Measurements from ENCODE around the gene TSTD2. TPM values are rescaled to one million over a fixed set of nuclear protein-coding genes. Genes with fewer than 3 reads are reported as not detected.

TSTD2 gene
- total RNA-seq, 2 experiments from 2014 or later, result 15.3 to 17.4 TPM

DNA sequence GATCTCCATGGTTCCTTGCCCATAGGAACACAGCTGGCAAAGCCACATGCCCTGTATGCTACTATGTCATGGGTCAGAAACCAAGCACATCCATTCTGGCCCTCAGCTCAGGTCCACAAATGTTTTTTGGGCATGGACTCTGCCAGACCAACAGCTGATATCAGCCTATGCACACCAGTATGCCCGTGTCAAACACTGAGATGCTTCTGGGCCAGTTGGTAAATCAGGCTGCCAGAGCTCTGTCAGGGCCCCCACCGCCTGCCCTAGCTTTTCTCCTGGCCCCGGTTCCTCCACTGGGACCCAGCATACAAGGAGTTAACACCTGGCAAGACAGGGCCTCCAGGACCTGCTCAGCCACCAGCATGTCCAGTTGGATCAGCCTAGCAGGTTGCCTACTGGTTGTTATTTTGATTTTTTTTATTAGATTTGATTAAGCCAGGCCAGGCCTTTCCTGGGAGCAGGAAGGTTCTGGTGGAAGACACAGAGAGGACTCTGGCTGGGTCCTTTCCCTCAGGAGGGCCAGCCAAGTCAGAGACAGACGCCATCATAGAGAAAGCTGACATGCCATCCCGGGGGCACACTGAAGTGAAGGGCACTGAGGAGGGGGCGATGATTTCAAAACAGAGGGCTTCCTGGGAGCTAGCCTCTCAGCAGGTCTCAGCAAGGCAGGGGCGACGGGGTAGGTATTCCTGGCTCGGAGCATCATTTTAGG is 65.8 kb downstream of the TSTD2 start:
- Mint-ChIP-seq H3K27ac (no peak overlapping the region), H3K4me3 (no peak overlapping the region), H3K9me3 (no peaks in the 10 kb centered on the region), H3K36me3 (no peaks in the 10 kb centered on the region), H3K4me1 (peaks cover 4% of the 10 kb centered on the region), H3K27me3 (peaks cover 3% of the 10 kb centered on the region)
- DNase-seq, result no peak

DNA sequence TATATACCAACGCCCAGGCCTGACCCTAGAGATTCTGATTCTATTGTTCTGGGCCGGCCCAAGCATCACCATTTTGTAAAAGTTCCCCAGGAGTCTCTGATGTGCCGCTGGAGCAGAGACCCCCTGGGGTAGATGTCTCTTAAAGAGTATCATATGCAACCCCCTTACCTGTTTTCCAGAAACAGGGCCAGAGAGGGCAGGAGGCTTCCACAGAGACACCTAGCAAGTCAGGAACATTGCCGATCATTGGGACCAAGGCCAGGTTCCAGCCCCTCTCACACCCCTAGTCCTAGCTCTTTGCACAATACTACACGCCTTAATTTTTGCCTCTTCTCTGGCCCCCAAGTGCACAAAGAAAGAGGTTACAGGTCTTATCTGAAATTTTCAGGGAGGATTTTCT is 67.9 kb downstream of the TSTD2 start:
- DNase-seq, result no peak
- Mint-ChIP-seq H3K27ac (no peak overlapping the region), H3K9me3 (no peaks in the 10 kb centered on the region), H3K4me1 (peaks cover 4% of the 10 kb centered on the region), H3K36me3 (no peaks in the 10 kb centered on the region), H3K27me3 (peaks cover 3% of the 10 kb centered on the region), H3K4me3 (no peak overlapping the region)

DNA sequence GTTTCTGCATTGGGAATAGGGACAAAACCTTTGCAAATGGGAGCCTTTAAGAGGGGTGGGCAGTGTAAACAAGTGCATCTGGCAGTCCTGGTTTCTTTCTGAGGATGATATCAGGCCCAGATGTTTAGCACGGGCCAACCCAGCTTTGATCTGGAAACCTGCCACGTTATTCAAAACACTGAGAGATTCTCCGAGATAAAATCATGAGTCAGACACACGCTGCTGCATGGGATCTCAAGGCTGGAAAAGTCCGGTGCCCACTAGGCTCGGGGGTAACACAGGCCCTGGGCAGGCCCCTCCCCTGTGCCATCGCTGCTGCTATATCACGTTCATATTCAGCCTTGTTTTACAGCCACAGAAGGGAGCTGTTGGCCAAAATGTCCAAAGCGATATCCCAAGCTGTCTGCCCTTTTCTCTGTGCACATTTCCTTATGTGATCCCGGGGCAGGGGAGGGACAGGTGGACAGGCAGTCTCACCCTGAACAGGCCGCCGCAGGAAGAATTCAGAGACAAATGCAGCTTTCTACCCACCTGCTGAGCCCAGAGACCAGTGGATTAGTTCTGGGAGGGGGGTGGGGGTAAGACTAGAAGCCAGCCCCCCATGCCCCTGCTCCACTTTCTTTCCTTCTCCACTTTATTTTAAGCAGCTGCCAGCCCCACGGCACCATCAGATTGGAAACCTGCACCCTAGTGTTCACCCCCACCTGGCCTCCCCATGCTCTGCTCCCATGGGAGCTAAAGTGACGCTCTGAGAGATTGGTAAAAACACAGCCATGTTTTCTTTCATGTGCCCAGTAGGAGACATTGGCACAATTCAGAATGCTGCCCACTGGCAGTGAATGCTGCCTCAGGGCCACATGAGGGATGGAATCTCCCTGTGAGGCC is 68.6 kb downstream of the TSTD2 start:
- H3K4me1 Mint-ChIP-seq, result peaks cover 4% of the 10 kb centered on the region
- no peak for DNase-seq
- no peak overlapping the region for H3K4me3 Mint-ChIP-seq
- H3K9me3 Mint-ChIP-seq, result no peaks in the 10 kb centered on the region
- H3K27me3 Mint-ChIP-seq, result peaks cover 3% of the 10 kb centered on the region
- H3K36me3 Mint-ChIP-seq, result no peaks in the 10 kb centered on the region
- H3K27ac Mint-ChIP-seq, result no peak overlapping the region

DNA sequence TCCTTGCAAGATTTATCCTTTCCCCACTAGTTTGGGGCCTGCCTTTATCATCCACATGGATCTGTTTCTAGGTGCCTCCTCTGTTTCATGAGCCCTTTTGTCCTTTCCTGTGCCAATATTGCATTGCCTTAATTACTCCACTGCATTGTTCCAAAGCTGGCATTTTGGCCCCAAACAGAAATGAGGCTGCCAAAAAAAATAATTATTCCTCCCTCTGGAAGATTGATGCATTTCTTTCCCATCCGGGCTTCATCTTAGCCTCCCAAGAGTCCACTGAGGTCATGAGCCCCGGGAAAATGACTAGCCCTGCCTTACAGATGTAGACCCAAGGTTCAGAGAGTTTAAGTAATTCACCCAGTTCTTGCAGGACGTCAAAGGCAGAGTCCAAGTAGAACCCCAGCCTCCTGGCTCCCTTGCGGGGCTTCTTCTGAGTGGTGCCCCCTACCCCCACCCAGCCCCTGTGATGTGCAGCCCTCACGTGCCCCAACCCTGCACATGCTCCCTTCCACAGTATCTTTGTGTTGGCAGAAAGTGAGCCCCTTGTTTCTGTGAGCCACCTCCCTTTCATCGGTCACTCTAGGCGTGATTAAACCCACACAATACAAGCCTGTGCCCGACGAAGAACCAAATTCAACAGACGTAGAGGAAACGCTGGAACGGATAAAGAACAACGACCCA is 69.6 kb downstream of the TSTD2 start:
- peaks cover 10% of the 10 kb centered on the region for H3K4me1 Mint-ChIP-seq
- H3K27me3 Mint-ChIP-seq, result peaks cover 3% of the 10 kb centered on the region
- DNase-seq, result no peak
- H3K27ac Mint-ChIP-seq, result no peak overlapping the region
- H3K9me3 Mint-ChIP-seq, result no peaks in the 10 kb centered on the region
- H3K36me3 Mint-ChIP-seq, result no peaks in the 10 kb centered on the region
- H3K4me3 Mint-ChIP-seq, result no peak overlapping the region

DNA sequence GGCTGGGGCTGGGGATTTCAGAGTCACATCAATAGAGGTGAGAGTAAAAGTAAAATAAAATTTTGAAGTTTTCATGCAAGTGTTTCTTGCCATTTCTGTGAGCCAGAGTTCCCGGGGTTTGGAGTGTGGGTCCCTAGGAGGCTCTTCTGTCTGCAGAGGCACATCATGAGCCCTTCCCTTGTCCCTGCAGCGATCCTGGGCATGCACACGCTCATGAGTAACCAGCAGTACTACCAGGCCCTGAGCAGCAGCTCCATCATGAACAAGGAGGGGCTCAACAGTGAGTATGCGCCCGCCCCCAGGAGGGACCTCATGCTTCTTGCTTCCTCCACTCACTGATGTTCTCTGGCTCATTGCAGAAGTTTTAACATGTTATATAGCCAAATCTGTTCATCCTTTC is 70.6 kb downstream of the TSTD2 start:
- no peak overlapping the region for H3K27ac Mint-ChIP-seq

DNA sequence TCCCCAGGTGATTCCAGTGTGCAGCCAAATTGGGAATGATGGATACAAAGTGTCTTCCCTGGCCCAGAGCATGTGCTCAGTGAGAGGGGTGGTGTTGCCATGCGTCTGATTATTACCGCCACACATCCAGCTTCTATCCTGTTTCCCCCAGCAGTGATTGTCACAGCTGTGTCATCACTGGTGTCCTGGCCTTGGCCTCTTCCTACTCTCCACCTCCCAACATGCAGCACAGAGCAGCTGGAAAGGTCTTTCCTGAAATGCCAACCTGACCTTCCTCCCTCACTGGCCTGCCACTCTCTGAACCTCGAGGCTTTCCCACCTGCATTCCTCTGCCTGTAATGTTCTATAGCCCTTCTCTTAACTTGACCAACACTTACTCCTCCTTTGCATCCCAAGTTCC is 71.7 kb downstream of the TSTD2 start:
- peaks cover 5% of the 10 kb centered on the region for H3K27me3 Mint-ChIP-seq
- peaks cover 11% of the 10 kb centered on the region for H3K4me1 Mint-ChIP-seq
- H3K9me3 Mint-ChIP-seq, result no peaks in the 10 kb centered on the region
- no peak overlapping the region for H3K27ac Mint-ChIP-seq
- DNase-seq, result no peak
- H3K4me3 Mint-ChIP-seq, result no peak overlapping the region
- no peaks in the 10 kb centered on the region for H3K36me3 Mint-ChIP-seq

More for the DNA sequence above, 70.6 kb downstream of the TSTD2 start:
- no peaks in the 10 kb centered on the region for H3K36me3 Mint-ChIP-seq
- H3K27me3 Mint-ChIP-seq, result peaks cover 2% of the 10 kb centered on the region
- no peak for DNase-seq
- no peak overlapping the region for H3K4me3 Mint-ChIP-seq
- no peaks in the 10 kb centered on the region for H3K9me3 Mint-ChIP-seq
- H3K4me1 Mint-ChIP-seq, result peaks cover 11% of the 10 kb centered on the region

DNA sequence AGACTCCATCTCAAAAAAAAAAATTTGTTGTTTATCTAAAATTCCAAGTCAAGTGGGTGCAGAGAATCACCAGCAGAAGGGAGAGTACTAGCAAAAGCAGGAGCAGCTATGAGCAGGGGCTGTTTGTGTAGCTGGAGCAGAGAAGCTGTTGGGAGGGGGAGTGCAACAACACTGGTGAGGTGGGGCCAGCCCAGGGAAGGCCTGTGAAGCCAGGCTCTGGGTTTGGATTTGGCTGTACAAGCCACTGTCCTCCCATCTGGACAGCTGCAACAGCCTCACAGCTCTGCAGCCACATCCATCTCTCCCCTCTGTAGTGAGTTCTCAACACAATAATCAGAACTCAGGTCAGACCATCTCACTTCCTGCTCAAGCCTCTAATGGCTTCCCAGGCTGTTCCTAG is 72.3 kb downstream of the TSTD2 start:
- no peaks in the 10 kb centered on the region for H3K36me3 Mint-ChIP-seq
- DNase-seq, result no peak
- H3K4me3 Mint-ChIP-seq, result no peak overlapping the region
- no peak overlapping the region for H3K27ac Mint-ChIP-seq
- peaks cover 11% of the 10 kb centered on the region for H3K4me1 Mint-ChIP-seq
- H3K9me3 Mint-ChIP-seq, result no peaks in the 10 kb centered on the region
- H3K27me3 Mint-ChIP-seq, result peaks cover 11% of the 10 kb centered on the region

DNA sequence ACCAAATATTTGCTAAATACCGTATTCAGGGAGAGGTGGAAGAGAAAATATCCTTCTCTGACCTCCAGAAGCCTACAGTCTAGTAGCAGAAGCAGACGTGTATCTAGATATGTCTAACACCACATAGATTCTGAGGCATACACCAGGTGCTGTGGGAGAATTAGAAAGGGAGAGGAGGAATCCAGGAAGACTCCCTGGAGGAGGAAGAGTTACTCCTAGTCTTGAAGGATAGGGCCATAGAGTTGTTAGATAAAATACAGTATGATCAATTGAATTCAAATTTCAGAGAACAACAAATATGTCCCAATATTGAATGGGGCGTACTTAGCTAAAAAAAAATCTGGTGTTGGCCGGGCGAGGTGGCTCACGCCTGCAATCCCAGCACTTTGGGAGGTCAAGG is 73.0 kb downstream of the TSTD2 start:
- DNase-seq, result no peak
- H3K27ac Mint-ChIP-seq, result no peak overlapping the region
- no peaks in the 10 kb centered on the region for H3K36me3 Mint-ChIP-seq
- H3K9me3 Mint-ChIP-seq, result no peaks in the 10 kb centered on the region
- H3K4me3 Mint-ChIP-seq, result no peak overlapping the region
- H3K27me3 Mint-ChIP-seq, result peaks cover 14% of the 10 kb centered on the region
- peaks cover 11% of the 10 kb centered on the region for H3K4me1 Mint-ChIP-seq

DNA sequence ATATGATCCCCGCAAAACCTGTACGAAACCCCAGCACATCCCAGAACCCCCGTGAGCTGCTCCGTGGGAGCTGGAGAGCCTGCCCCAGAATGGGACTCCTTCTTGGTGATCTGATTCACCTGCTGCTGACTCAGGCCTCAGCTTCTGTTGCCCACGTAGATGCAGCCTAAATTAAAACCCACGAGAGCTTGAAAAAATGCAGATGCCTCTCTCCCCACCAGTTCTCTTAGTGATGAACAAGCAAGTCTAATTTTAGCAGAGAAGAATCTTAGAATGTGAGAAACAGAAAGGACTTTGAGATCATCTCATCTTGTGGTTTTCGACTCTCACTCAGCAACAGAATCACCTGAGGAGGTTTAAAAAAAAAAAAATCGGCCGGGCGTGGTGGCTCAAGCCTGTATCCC is 74.1 kb downstream of the TSTD2 start:
- peak overlapping the region; percentile 9 for H3K4me3 Mint-ChIP-seq
- peaks cover 11% of the 10 kb centered on the region for H3K4me1 Mint-ChIP-seq
- H3K36me3 Mint-ChIP-seq, result no peaks in the 10 kb centered on the region
- no peak for DNase-seq
- peak overlapping the region; percentile 4 for H3K27ac Mint-ChIP-seq
- peaks cover 14% of the 10 kb centered on the region for H3K27me3 Mint-ChIP-seq
- no peaks in the 10 kb centered on the region for H3K9me3 Mint-ChIP-seq

DNA sequence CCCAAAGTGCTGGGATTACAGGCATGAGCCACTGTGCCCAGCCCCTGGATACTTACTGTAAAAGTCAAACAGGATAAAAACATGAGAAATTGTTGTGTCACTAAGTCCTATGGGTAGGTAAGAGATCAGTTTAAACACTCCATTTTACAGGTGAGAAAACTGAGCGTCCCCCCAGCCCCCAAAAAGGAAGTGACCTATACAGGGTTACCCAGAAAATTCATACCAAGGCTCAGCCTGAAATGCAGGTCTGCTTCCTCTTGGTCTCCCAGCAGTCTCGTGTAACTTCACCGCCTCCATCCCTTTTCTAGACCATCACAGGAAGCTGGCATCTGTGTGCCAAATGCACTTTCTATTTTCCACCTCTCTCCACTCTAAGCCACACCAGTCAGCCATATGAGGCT is 74.5 kb downstream of the TSTD2 start:
- Mint-ChIP-seq H3K36me3 (no peaks in the 10 kb centered on the region), H3K9me3 (no peaks in the 10 kb centered on the region), H3K27ac (peak overlapping the region; percentile 4), H3K4me1 (peaks cover 11% of the 10 kb centered on the region), H3K4me3 (peak overlapping the region; percentile 9), H3K27me3 (peaks cover 14% of the 10 kb centered on the region)
- DNase-seq, result no peak

DNA sequence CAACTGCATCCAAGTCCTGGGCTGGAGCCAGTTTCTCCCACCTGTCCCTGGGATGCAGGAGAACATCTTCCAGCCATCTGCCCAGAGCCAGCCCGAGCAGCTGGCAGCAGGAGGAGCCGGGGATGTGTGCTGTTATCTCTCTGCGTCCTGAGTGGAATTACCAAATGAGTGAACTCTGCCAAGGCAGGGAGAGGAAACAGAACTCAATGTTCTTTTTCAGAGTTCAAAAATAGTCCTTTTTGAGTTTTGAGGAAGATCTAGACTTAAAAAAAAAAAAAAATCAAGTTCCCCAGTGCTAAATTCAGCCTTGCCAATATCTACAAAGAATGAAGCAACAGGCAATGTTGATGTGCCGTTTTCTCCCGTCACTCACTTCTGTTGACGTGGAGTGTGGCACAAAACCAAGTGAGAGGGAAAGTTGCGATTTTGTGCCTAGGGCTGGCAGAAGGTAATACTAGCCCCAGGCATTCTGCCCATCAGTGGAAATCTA is 75.5 kb downstream of the TSTD2 start:
- H3K9me3 Mint-ChIP-seq, result no peaks in the 10 kb centered on the region
- peaks cover 18% of the 10 kb centered on the region for H3K27me3 Mint-ChIP-seq
- no peak for DNase-seq

DNA sequence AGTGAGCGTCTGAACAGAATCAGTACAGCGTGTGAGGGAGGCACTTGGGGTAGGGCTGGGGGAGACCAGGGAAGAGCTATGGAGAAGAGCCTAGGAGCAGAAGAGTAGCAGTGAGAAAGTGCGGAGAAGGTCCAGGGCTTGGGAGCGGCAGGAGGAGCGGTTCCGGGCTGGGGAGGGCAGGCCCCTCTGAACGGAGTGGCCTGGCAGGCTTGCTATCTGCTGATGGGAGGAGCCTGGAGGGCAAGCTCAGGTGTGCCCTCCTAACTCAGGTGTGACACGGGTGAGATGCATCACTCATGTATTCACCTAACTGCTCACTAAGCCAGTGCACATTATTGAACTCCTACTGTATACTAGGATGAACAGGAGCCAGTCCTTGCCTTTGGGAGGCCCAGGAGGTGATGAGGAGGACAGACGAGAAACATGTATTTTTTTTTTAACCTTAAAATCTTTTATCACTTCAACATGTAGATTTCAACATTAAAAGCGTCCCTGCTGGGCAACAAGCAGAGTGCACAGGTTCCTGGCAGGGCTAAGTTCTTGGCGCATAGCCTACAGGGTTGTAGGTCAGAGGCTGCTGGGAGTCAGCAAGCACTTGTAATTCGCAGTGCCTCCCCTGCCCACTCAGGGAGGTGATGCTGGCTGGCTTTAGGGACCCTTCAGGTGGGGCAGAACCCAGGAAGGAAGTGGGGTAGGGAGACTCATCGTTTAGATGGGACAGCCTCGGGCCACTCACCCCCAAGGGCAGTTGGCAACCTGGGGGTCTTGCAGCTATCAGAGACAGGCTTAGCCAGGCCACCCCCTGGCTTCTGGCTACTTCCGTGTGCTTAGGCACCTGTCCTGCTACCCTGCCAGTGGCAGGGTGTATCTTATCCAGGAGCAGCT is 76.2 kb downstream of the TSTD2 start:
- Mint-ChIP-seq H3K27ac (no peak overlapping the region), H3K4me3 (no peak overlapping the region), H3K36me3 (no peaks in the 10 kb centered on the region), H3K27me3 (peaks cover 25% of the 10 kb centered on the region), H3K4me1 (peaks cover 11% of the 10 kb centered on the region), H3K9me3 (no peaks in the 10 kb centered on the region)
- no peak for DNase-seq

More for the DNA sequence above, 75.5 kb downstream of the TSTD2 start:
- Mint-ChIP-seq H3K4me1 (peaks cover 11% of the 10 kb centered on the region), H3K36me3 (no peaks in the 10 kb centered on the region), H3K27ac (no peak overlapping the region), H3K4me3 (no peak overlapping the region)

DNA sequence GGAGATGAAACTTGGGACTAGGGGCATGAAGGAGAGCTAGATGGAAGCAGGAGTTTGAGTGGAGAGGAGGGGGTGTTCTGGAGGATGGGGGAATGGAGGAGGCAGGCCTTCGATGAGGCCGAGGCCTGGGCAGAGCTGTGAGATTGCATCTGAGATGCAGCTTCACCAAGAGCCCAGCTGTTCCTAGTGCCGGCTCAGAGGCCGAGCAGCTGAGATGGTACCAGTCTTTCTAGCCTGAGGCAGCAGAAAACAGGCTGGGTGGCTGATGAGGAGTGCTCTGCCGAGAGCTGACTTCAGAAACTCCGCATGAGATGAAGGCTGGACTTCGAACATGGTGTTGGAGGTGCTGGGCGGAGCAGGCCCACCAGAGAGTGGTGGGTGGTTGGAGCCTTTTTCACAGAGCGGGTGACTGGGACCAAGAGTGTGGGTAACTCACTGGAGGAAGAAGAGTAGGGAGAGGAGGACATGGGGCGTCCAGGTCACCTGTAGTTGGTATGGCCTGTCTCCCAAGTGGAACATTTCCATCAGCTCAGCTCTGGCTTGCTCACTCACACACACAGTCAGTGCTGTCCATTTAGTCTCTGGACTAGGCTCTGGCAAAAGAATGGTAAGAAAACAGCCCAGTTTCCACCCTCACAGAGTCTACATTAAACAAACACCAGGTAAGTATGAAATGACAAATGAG is 77.0 kb downstream of the TSTD2 start:
- H3K36me3 Mint-ChIP-seq, result no peaks in the 10 kb centered on the region
- H3K9me3 Mint-ChIP-seq, result no peaks in the 10 kb centered on the region
- H3K27ac Mint-ChIP-seq, result no peak overlapping the region
- DNase-seq, result no peak
- no peak overlapping the region for H3K4me3 Mint-ChIP-seq
- H3K4me1 Mint-ChIP-seq, result peaks cover 11% of the 10 kb centered on the region
- peaks cover 26% of the 10 kb centered on the region for H3K27me3 Mint-ChIP-seq

DNA sequence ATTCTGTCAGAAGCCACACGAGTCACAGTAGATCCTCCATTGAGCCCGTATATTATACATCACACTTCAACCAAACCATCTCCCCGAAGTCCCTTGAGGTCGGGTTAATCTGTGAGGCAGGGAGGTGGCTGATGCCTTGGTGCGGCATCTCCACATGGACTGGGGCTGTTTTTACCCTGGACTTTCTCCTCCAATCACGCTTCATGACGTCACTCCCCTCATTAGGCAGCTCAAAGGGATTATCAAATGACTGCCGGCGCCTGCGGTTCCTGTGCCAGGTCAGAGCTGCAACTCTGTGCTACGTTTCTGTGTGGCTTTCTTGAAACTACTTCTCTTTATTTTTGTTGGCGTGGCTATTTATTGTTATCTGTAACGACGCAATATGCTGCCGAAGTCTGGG is 78.0 kb downstream of the TSTD2 start:
- Mint-ChIP-seq H3K27ac (no peak overlapping the region), H3K36me3 (no peaks in the 10 kb centered on the region), H3K4me3 (no peak overlapping the region), H3K27me3 (peaks cover 26% of the 10 kb centered on the region), H3K4me1 (peaks cover 11% of the 10 kb centered on the region), H3K9me3 (no peaks in the 10 kb centered on the region)
- DNase-seq, result no peak
